Placental pericyte (primary cell): Measurements from ENCODE around the gene CFAP45. TPM values are rescaled to one million over a fixed set of nuclear protein-coding genes. Genes with fewer than 3 reads are reported as not detected.

Experiments used
- small RNA-seq: library from RNA; depleted of rRNA; stranded (forward); fragments of <200 nt; gene quantifications from one replicate; pipeline ENCODE3, GENCODE V24; 2012; ENCODE audit warnings: low replicate concordance
- total RNA-seq: library from RNA; depleted of rRNA; stranded (reverse); fragments of >200 nt; gene quantifications from 2 replicates; pipeline ENCODE4 v1.2.3, GENCODE V29; 2012

Gene CFAP45
- 0.44 and 1.3 TPM in 2 replicates for total RNA-seq

GRCh38 chr1:159900086-159900680, at the start of gene CFAP45:
CFAP45 (minus strand) TSS chr1:159900165; CDS start chr1:159900098, 67 bp downstream.

GRCh38 chr1:159945483-159946241, 45.7 kb upstream of the CFAP45 start, which contains the start of gene IGSF9:
IGSF9 (minus strand) TSS chr1:159945613; CDS start chr1:159943454, 2,159 bp downstream.

DNA sequence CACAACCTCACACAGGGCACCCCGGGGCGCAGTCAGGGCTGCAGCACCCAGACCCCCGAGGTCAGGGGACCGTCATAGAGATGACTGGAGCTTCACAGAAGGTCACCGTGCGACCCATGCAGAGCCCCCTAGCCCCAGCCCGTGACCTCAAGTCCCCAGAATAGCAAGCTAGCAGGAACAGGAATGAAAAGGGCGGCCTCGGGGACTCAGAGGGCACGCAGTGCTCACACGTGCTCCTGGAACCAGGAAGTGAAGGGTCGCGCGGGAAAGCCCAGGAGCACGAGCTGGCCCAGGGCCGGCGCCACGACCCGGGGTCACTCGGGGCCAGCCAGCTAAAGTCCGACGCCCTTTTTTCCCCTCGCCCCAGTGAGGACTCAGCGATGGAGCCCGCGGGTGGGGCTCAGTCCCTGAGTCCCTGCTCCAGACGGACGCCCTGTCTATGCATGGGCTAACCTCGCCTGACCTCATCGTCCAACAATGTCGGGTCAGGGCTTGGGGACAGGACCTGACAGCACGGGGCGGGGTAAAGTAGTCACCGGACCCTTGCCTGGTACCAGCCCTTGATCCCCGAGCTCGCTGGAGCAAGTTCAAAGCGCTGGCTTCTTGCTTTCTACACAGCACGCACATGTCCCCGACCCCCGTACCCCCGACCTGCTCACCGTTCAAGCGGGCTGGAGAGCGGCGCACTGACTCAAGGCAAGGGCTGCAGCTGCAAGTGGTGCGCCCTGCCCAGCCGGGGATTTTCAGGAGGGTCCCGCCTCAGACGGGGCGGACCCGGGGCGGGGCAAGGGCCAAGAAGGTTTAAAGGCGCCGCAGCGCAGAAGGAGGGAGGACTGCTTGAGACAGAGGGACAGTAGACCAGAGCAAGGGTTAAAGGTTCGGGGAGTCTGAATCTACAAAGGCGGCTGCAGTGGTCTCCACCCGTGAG, 25.1 kb upstream of the CFAP45 start, which contains the start of gene TAGLN2:
Gene TAGLN2 (minus strand): TSS at position 717 of the 928 bp plus-strand sequence. CDS start 4,998 bp downstream, outside the sequence.

GRCh38 chr1:159862557-159862956, 37.4 kb downstream of the CFAP45 start, which contains the start of gene VSIG8:
VSIG8 (minus strand) TSS chr1:159862657; CDS start chr1:159862521, 136 bp downstream.

DNA sequence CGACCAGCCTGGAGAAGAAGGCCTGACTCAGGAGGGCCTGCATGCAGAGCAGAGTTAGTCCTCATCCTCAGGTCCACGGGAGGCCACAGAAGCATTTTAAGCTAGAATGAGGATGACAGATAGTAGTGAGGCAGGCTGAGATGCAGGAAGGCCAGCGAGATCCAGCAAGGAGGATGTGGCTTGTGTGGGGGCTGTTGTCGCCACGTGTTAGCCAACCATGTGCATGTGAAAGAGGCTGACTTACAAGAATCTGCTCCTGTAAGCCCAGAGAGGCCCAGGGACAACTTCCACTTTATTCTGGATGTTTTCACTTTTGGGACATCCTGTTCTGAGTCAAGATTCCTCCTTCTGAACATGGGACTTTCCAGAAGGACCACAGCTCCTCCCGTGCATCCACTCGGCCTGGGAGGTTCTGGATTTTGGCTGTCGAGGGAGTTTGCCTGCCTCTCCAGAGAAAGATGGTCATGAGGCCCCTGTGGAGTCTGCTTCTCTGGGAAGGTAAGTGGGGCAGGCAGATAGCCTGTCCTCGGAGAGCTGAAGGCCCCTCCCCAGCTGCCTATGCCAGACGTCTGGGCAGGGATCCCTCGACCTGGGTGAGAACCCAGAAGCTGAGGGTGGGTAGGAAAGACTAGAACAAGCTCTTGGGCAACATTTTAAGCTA, 73.4 kb downstream of the CFAP45 start, which contains the start of gene SLAMF8:
Gene SLAMF8 (plus strand): TSS at position 433 of the 661 bp plus-strand sequence. CDS start 26 bp downstream, at position 459.

Small RNAs within 50 kb of the gene (small RNA-seq; reads per million reads assigned to genes)
- gene MIR4259 (not detected), gene RF00570 (0.36 reads per million, percentile 7 among the genes with 10 or more reads in this experiment)

Other genes starting within 250 kb of the CFAP45 start
- not detected in 2 replicates for gene CRP, start 185.6 kb downstream of the CFAP45 start, total RNA-seq
- gene DUSP23, start 119.2 kb downstream of the CFAP45 start, total RNA-seq, result 0.88 and 11.3 TPM in 2 replicates
- gene FCRL6, start 97.8 kb downstream of the CFAP45 start, total RNA-seq, result not detected in 2 replicates
- 0.72 TPM in 1 of 2 replicates, not detected in the other for gene SLAMF8, start 73.3 kb downstream of the CFAP45 start, total RNA-seq
- gene VSIG8, start 37.5 kb downstream of the CFAP45 start, total RNA-seq, result 0.22 and 0.43 TPM in 2 replicates
- gene TAGLN2, start 25.3 kb upstream of the CFAP45 start, total RNA-seq, result 228 and 615 TPM in 2 replicates
- gene IGSF9, start 45.4 kb upstream of the CFAP45 start, total RNA-seq, result not detected in 2 replicates
- gene SLAMF9, start 54.1 kb upstream of the CFAP45 start, total RNA-seq, result not detected in 2 replicates
- gene PIGM, start 131.8 kb upstream of the CFAP45 start, total RNA-seq, result 3.7 and 7.2 TPM in 2 replicates
- gene KCNJ10, start 170.0 kb upstream of the CFAP45 start, total RNA-seq, result not detected in 2 replicates
- gene KCNJ9, start 181.4 kb upstream of the CFAP45 start, total RNA-seq, result not detected in 2 replicates
- gene IGSF8, start 198.5 kb upstream of the CFAP45 start, total RNA-seq, result 18.6 and 24.9 TPM in 2 replicates
- under 0.01 TPM in 1 of 2 replicates, not detected in the other for gene ATP1A2, start 215.6 kb upstream of the CFAP45 start, total RNA-seq